Astrocyte of the cerebellum (primary cell): ENCODE data around the gene CFAP61.

ENCODE experiments used
- DNase-seq: peaks from one replicate; pipeline ENCODE4 v3.0.0-alpha.2; 2011; ENCODE audit warnings: low read depth
- H3K4me3 ChIP-seq: 2 replicates; pipeline ENCODE4 v1.5.1; 2011; ENCODE audit warnings: mild to moderate bottlenecking, low read depth, low read length, moderate library complexity
- CTCF ChIP-seq: IDR thresholded peaks from 2 replicates; pipeline ENCODE4 v1.5.1; 2012; ENCODE audit warnings: low read length, low read depth, moderate library complexity, mild to moderate bottlenecking; ENCODE audit errors: missing control alignments
- in situ Hi-C: cut with HindIII; loops from 2 replicates; pipeline ENCODE4 v1.10.0; 2017; ENCODE audit warnings: low sequenced_read_pairs

The CFAP61 gene

GRCh38 chr20:20031790-20032189 is 20.5 kb upstream of the CFAP61 start:
- DNase-seq, result no peak
- no peak overlapping the region for H3K4me3 ChIP-seq
- TF ChIP-seq CTCF, result no peak
- in situ Hi-C loops, result no loop called here

- DNase-seq, result no peak
- in situ Hi-C loops, result no loop called here
- H3K4me3 ChIP-seq, result no peak overlapping the region
- no peak for TF ChIP-seq CTCF
Measured at GRCh38 chr20:20034486-20034885, 17.8 kb upstream of the CFAP61 start.

GRCh38 chr20:20036756-20037155 is 15.6 kb upstream of the CFAP61 start:
- H3K4me3 ChIP-seq, result no peak overlapping the region
- in situ Hi-C loops, result no loop called here
- DNase-seq, result no peak
- no peak for TF ChIP-seq CTCF

- DNase-seq, result peak; percentile 37
- no peak for TF ChIP-seq CTCF
- H3K4me3 ChIP-seq, result no peak overlapping the region
- in situ Hi-C loops, result no loop called here
Measured at GRCh38 chr20:20037960-20038359, 14.4 kb upstream of the CFAP61 start.

GRCh38 chr20:20038586-20038985 is 13.7 kb upstream of the CFAP61 start:
- TF ChIP-seq CTCF, result no peak
- no peak for DNase-seq
- in situ Hi-C loops, result no loop called here
- H3K4me3 ChIP-seq, result no peak overlapping the region

GRCh38 chr20:20039752-20040387 is 12.5 kb upstream of the CFAP61 start:
- no peak overlapping the region for H3K4me3 ChIP-seq
- in situ Hi-C loops, result no loop called here
- no peak for DNase-seq
- TF ChIP-seq CTCF, result no peak

GRCh38 chr20:20051767-20052073 is 612 bp upstream of the CFAP61 start:
- no peak for DNase-seq
- in situ Hi-C loops, result no loop called here
- no peak for TF ChIP-seq CTCF
- H3K4me3 ChIP-seq, result peak overlapping the region; percentile 99
